OCI-M2 (cell line): Measurements from ENCODE around the gene TTC39B.

ENCODE experiments used
- DNase-seq: peaks from one replicate; lab custom pipeline; 2025; ENCODE audit not compliant: unreplicated experiment; lab: John Stamatoyannopoulos, UW

The TTC39B gene

DNA sequence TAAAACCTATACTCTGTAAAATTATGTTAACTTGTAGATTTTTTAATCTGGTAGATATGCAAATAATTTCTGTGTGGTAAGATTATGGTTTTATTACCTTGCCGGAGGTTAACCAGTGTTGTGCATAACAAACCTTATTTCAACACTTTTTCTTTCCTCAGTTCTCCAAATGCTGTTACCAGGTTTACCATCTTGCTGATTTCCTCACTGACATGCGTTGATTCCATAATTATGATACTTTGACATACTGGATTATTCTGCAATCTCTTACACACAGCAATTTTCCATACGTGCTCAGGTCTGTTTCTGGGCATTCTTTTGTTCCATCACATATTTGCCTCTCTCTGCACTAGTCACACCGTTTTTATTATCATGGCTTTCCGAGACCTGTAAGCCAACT lies 77.6 kb downstream of the TTC39B start:
- no peak for DNase-seq

GRCh38 chr9:15227491-15227890 lies 79.5 kb downstream of the TTC39B start:
- no peak for DNase-seq

GRCh38 chr9:15225564-15226126 lies 81.4 kb downstream of the TTC39B start:
- no peak for DNase-seq

GRCh38 chr9:15222313-15222712 lies 84.7 kb downstream of the TTC39B start:
- no peak for DNase-seq

GRCh38 chr9:15221746-15222145 lies 85.3 kb downstream of the TTC39B start:
- no peak for DNase-seq

DNA sequence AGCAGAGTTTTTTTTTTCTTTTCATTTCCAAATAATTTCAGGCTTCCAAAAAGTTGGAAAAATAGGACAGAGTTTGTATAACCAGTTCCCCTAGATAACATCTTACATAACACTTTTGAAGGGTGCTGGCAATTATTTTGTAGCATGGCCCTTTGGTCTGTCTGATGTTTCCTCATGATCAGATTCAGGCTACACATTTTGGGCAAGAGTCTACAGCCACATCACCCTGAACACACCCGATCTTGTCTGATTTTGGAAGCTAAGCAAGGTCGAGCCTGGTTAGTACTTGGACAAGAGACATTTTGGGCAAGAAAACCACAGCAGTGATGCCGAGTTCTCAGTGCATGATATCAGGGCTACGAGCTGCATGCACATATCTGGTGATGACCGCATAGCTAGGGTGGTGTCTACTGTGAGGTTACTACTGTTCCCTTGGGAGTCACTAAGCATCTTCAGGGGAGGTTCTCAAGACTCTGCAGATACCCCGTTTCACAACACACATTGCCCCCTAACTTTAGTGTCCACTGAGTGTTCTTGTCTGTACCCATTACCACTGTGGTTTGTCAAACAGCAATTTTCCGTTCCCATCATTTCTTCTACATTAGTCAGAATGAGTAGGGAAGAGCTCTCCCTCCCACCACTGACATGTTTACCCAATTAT lies 86.2 kb downstream of the TTC39B start:
- no peak for DNase-seq

DNA sequence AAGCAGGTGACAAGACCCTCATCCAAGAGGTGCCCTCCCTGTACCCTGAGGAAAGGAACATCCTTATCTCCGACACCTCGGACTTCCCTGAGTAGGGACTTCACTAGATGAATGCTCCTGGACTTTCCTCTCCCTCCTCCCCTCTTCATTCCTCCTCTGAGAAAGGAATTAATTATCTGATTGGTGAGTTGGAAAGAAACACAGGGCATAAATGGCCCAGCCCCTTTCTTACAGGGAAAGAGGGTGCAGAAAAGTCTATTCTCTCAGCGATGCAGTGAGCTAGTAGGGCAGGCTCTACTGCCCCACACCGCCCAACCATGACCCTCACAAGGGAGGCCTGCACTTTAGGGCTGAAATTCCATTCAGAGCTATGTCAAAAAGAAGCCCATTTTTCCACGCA lies 87.5 kb downstream of the TTC39B start:
- DNase-seq: no peak

DNA sequence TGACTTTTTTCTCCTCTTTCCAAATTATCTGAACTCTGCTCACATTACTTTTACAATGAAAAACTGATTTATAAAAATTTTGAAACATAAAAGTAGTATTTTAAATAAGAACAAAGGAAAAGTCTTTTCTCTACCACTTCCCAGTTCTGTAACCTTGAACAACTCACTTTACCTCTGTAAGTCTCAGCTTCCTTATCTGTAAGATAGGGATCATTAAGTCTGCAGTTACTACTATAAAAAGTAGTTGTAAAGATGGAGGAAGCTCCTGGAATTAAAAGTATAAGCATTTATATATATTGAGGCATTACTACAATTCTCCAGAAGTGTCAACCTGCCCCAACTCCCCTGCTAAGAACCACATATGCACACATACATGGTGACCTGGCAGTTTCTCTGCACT lies 88.0 kb downstream of the TTC39B start:
- no peak for DNase-seq

GRCh38 chr9:15213249-15213648 lies 93.8 kb downstream of the TTC39B start:
- no peak for DNase-seq

GRCh38 chr9:15211815-15212495 lies 95.1 kb downstream of the TTC39B start:
- DNase-seq: no peak

- no peak for DNase-seq
Measured at GRCh38 chr9:15211160-15211814, 95.7 kb downstream of the TTC39B start.

DNA sequence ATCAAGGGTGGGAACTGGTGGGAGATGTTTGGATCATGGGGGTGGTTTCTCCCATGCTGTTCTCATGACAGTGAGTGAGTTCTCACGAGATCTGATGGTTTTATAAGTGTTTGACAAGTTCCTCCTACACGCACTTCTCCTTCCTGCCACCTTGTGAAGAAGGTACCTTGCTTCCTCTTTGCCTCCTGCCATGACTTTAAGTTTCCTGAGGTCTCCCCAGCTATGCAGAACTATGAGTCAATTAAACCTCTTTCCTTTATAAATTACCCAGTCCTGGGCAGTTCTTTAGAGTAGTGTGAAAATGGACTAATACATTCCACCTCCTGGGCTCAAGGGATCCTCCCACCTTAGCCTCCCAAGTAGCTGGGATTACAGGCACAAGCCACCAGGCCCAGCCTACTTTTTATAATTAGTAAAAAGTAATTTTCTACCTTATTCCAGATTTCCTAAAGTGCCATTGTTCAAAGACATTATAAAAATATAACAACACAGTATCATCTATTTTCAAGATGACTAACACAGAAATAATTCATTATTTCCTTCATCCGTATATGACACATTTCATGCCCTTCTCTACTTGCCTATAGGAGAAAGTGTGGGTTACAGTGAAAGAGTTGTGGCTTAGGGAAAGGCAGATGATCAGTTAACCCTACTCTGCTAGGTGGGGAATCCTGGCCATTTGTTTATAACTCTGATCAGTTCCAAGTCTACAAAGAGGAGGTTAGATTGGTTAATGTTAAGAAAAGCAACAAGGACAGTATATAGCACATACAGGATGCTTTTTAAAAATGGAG lies 99.9 kb downstream of the TTC39B start:
- DNase-seq: no peak

DNA sequence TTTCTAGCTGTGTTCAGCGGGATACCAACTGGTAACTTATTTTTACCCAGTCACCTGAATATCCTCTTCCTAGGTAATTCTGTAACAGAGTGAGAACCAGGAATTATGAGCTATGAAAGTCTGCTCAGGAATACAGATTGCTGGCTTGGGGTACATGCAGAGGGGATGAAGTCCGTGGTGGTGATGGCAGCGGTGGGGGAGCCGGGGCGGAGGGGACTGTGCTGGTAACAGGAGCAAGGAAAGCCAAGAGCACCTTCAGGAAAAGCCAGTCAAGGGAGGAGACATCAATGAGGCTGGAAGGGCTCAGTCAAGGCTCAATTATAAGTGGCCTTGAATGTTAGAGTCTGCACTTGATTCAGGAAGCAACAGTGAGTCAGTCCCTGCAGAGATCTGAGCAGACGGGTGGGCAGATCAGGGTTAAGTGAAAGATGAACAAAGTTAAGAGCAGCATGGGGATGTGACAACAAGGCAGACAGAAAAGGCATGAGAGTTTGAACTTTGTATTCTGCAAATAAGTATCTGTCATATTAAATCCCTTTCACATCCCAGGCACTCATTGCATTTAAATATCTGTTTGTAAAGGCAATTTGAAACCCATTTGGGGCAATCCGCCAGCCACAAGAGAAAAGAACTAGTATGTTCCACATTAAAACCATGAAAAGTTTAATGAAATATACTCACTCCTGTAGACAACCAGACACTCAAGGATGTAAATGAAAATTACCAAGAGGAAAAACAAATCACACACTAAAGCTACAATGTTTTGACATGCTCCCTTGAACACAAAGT lies 101.2 kb downstream of the TTC39B start:
- DNase-seq: no peak

- no peak for DNase-seq
Measured at GRCh38 chr9:15203581-15203980, 103.4 kb downstream of the TTC39B start.

DNA sequence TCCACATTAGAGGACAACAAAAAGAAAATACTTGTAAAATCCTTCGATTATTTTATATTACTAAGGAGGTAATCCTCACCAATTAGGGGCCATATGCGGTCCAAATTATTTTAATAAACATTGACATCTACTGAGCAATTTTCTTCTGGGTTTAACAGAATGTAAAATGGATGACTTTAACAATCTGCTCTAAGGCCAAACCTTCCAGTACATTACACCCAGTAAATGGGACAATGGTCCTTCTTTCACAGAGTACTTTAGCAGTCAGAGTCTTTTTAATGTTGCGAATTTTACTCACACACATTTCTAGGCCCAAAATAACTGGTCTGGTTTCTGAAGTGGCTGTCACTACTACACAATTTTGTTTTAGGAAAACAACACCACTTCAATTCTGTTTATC lies 106.9 kb downstream of the TTC39B start:
- DNase-seq: no peak

DNA sequence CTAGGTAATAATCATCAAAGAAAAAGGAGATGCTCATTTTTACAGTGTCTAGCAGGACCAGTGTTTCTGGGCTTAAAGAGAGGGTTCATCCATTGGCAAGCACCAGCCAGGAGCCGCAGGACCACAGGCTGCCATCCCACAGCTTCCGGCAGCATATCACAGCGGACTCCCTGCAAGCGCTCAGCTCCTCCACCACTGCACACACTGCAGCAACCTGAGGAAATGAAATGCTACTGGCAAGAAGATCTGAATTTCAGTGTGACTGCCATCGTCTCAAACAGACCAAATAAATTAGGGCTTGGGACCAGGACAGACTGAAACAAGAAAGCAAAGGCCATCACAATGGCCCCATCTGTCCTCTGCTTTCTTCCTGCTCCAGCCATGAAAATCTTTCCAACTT lies 114.2 kb downstream of the TTC39B start:
- DNase-seq: no peak

DNA sequence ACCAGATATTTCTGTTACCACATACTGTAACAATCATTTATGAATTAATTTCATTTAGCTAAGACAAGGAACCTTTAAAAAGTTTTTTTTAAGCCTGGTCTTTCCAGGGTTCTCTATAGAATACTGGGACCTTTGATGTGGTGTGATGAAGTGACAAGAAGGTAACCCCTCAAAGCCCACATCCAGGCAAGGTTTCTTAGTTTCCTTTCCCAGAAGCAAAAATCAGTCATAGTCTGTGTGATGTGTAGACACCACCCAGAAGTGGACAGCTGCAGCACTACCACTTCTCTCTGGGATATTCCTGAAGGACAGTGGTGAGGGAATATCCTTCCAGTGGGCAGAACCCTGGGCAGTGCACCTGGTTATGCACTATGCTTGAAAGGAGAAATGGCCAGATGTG lies 115.6 kb downstream of the TTC39B start:
- DNase-seq: no peak

DNA sequence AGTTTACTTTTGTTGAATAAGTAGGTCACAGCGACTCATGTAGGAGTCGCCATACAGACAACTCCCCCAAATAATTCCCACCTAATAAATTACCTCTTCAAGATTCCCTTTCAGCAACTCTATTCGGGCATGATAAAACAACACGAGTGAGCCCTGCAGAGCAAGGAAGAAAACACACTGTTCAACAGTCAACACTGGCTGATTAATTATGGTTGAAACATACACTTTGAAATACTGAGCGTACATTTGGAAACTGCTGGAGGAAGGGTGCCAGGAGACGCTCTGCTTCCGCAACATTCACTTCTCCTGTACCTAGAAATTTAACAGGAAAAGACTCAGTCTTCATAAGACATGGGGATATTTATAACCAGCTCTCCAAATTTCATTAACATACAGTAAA lies 117.5 kb downstream of the TTC39B start:
- DNase-seq: no peak

- DNase-seq: no peak
Measured at GRCh38 chr9:15187589-15187988, 119.4 kb downstream of the TTC39B start.

GRCh38 chr9:15182730-15183129 lies 124.3 kb downstream of the TTC39B start:
- DNase-seq: no peak
